ENCODE data around the gene WDHD1. TPM values are rescaled to one million over a fixed set of nuclear protein-coding genes. Genes with fewer than 3 reads are reported as not detected.

Gene WDHD1
- total RNA-seq, 2 donors from 2014 or later, result 0.66 to 1.0 TPM

DNA sequence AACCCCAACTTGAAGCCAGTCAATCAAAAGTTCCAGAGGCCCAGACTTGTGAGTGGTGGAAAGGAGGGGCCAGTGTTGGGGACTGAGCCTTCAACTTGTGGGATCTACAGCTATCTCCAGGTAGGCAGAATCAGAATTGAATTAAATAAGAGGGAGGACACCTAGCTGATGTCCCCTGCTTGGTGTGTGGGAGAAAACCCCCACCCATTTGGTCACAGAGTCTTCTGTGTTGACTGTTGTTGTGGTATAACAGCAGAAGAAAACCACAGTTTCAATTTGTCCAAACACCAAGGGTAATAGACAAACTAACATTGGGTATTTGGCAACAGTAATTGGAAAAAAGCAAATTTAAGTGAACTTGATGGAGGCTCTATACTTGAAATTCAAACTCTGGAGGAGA is 120.8 kb downstream of the WDHD1 start:
- no peak for TF ChIP-seq CTCF (IDR thresholded peaks at IDR 0.05)
- Histone ChIP-seq H3K36me3 (replicated peaks in 1 of 2; ENCODE audit: insufficient read depth in 1 of 2, low read depth in 2 of 2) (no peaks in the 10 kb centered on the region), H3K27ac (no peak overlapping the region), H3K4me1 (peaks cover 6% of the 10 kb centered on the region), H3K27me3 (no peaks in the 10 kb centered on the region), H3K9me3 (no peaks in the 10 kb centered on the region), H3K4me3 (no peak overlapping the region)
- no peak for ATAC-seq
- no peak for DNase-seq
- intact Hi-C loops (cut with DNase I), result no loop called here

GRCh38 chr14:54902521-54903420 is 124.1 kb downstream of the WDHD1 start, which contains the start of gene GCH1:
GCH1 (minus strand) TSS chr14:54902826; CDS start chr14:54902663, 163 bp downstream.
- ATAC-seq (peak; percentile 89), DNase-seq (peak; percentile 79 to 89 (median 83))
- Histone ChIP-seq H3K9me3 (no peaks in the 10 kb centered on the region), H3K36me3 (replicated peaks in 1 of 2; ENCODE audit: insufficient read depth in 1 of 2, low read depth in 2 of 2) (no peaks in the 10 kb centered on the region), H3K27ac (peak within 1 kb of the TSS; percentile 68 to 95 (median 94)), H3K27me3 (no peaks in the 10 kb centered on the region), H3K4me1 (peaks cover 8% of the 10 kb centered on the region), H3K4me3 (peak within 1 kb of the TSS; percentile 89 to 94)
- 1% methylated on average over 15 to 82 of the region's 83 CpGs for WGBS, 2 donors
- intact Hi-C loops (cut with DNase I), result no loop called here
- peak; percentile 17 to 72 (median 45) for TF ChIP-seq CTCF (IDR thresholded peaks at IDR 0.05)
- peak; percentile 94 to 96 (median 96) for TF ChIP-seq POLR2A (IDR thresholded peaks at IDR 0.05)

- H3K36me3 ChIP-seq (replicated peaks in 1 of 2; ENCODE audit: insufficient read depth in 1 of 2, low read depth in 2 of 2), result no peaks in the 10 kb centered on the region
- 0% methylated on average over 36 of the region's 37 CpGs; no CpG with 5 or more reads in 1 of the 2 donors for WGBS, 2 donors
- no peaks in the 10 kb centered on the region for H3K27me3 ChIP-seq
- DNase-seq (peak; percentile 76 to 86 (median 82)), ATAC-seq (peak; percentile 80)
- H3K4me1 ChIP-seq, result peaks cover 8% of the 10 kb centered on the region
- no peaks in the 10 kb centered on the region for H3K9me3 ChIP-seq
- intact Hi-C loops (cut with DNase I), result no loop called here
- peak overlapping the region; percentile 89 to 94 for H3K4me3 ChIP-seq
- H3K27ac ChIP-seq, result peak overlapping the region; percentile 68 to 95 (median 94)
- TF ChIP-seq POLR2A (IDR thresholded peaks at IDR 0.05), result peak in 1 of 3 donors; percentile 3
- TF ChIP-seq CTCF (IDR thresholded peaks at IDR 0.05), result no peak
These were observed 124.8 kb downstream of the WDHD1 start for GRCh38 chr14:54902143-54902520.

DNA sequence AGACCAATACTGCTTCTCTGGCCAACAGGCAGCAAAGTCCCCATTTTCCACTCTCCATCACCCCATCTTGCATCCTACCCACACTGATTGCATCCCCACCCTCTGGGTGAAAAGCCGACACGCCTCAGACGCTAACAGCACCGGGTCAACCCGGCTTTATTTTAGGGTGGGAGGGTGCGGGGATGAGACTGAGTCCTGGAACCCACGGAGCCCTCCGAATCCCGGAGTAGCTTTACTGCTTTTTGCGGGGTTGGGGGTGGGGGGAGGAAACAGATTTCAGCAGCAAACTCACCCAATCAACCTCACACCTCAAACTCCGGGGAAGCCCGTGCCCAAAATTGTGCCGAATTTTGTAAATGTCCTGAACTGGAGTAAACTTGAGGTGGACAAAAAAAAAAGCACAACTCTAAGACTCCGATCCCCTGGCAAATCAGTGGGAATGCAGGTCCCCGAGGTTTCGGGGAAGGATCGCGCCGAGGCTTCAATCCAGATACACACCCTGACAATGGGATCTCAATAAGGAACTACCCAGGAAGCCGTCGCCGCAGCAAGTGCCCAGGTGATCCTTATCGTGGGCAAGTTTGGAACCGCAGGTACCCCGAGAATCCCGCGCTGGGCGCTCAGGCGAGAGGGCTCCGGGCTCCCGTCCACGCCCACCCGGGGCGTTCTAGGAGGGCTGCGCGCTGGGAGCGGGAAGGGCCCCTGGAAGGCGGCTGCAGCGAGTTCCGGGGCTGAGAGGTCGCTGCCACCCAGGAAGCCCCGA is 125.3 kb downstream of the WDHD1 start:
- WGBS, 2 donors, result 0 to 6% methylated on average over 13 to 42 of the region's 42 CpGs
- DNase-seq, result peak in 2 of 4 donors; percentile 8 to 14
- peak overlapping the region; percentile 68 to 95 (median 94) for H3K27ac ChIP-seq
- peaks cover 8% of the 10 kb centered on the region for H3K4me1 ChIP-seq
- H3K27me3 ChIP-seq, result no peaks in the 10 kb centered on the region
- no peak for TF ChIP-seq POLR2A (IDR thresholded peaks at IDR 0.05)
- TF ChIP-seq CTCF (IDR thresholded peaks at IDR 0.05), result no peak
- no peaks in the 10 kb centered on the region for H3K9me3 ChIP-seq
- peak overlapping the region; percentile 89 to 94 for H3K4me3 ChIP-seq
- H3K36me3 ChIP-seq (replicated peaks in 1 of 2; ENCODE audit: insufficient read depth in 1 of 2, low read depth in 2 of 2), result no peaks in the 10 kb centered on the region
- peak; percentile 12 for ATAC-seq
- intact Hi-C loops (cut with DNase I), result no loop called here
